Esophagus squamous epithelium (tissue), 4 donors: ENCODE measurements around the gene AXIN1.

Source experiments
- CTCF ChIP-seq, 6 experiments: fragments of 450-650 bp in 4 of 6; fragments of 200-600 bp in 2 of 6; sonication (generic) in 2 of 6; IDR thresholded peaks; one replicate each; pipeline ENCODE4 v1.5.1; 2016 to 2019; ENCODE audit warnings: antibody characterized with exemption in 6 of 6, mild to moderate bottlenecking in 4 of 6, moderate library complexity in 4 of 6
- POLR2A ChIP-seq, 4 donors: fragments of 450-650 bp; IDR thresholded peaks; one replicate each; pipeline ENCODE4 v1.6.1; 2017; ENCODE audit warnings: antibody characterized with exemption in 4 of 4, mild to moderate bottlenecking in 4 of 4, moderate library complexity in 3 of 4

DNA sequence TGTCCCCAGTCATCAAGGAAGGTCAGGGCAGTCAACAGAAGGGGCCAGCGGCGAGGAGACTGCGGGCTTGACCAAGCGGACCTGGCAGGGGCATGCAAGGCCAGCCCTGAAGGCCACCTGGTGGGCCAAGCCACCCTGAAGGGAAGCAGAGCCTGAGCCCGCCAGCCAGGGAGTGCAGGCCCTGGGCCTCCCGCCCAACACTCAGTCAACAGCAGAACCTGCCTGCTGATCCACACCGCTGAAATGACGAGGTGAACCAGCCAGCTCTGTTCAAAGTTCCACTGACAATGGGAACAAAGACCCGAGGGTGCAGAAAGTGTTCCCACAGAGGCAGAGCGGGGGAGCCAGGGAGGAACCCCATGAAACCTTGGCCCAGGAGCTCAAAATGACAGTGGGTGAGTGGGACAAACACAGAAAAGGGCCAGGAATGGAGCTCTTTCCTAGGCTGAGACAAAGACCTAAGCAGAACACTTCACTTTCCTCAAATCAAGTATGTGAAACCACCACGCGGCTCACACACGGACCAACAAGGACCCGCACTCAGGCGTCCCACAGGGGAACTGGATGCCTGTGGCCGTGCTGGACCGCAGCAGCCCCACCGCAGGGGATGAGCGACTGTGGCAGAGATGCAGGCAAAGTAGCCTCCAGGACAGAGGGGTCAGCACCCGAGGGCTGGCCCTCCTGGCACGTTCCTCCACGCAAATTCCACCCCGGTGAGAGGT is 12.0 kb downstream of the AXIN1 start:
- TF ChIP-seq CTCF (IDR thresholded peaks at IDR 0.05) (no peak), POLR2A (IDR thresholded peaks at IDR 0.05) (no peak)
